ENCODE data around the gene NELL1.

The NELL1 gene

GRCh38 chr11:21614961-21615360 lies 945.6 kb downstream of the NELL1 start:
- no peak for DNase-seq

- no peak for DNase-seq
These were observed 946.6 kb downstream of the NELL1 start for GRCh38 chr11:21615955-21616371.

- no peak for DNase-seq
These were observed 953.2 kb downstream of the NELL1 start for GRCh38 chr11:21622566-21622965.

GRCh38 chr11:21622995-21623394 lies 953.6 kb downstream of the NELL1 start:
- no peak for DNase-seq

Data from suppressor macrophage treated with lipopolysaccharide for 4 hours (primary cell).